NCI-H1105 treated with DMSO at 0.1 percent for 48 hours (cell line): ENCODE measurements around the gene CNST.
"Not testable (repeated sequence)": the region's sequence is repeated elsewhere in the genome, so short reads cannot be mapped to it uniquely, and the experiment has no call there.

Experiments
- DNase-seq: peaks from one replicate; lab custom pipeline; 2025; lab: John Stamatoyannopoulos, UW

Gene CNST

GRCh38 chr1:246559310-246559709 lies 6.9 kb upstream of the CNST start:
- DNase-seq = no peak

- not testable (repeated sequence) for DNase-seq
Observed at GRCh38 chr1:246560833-246561232, 5.4 kb upstream of the CNST start.

DNA sequence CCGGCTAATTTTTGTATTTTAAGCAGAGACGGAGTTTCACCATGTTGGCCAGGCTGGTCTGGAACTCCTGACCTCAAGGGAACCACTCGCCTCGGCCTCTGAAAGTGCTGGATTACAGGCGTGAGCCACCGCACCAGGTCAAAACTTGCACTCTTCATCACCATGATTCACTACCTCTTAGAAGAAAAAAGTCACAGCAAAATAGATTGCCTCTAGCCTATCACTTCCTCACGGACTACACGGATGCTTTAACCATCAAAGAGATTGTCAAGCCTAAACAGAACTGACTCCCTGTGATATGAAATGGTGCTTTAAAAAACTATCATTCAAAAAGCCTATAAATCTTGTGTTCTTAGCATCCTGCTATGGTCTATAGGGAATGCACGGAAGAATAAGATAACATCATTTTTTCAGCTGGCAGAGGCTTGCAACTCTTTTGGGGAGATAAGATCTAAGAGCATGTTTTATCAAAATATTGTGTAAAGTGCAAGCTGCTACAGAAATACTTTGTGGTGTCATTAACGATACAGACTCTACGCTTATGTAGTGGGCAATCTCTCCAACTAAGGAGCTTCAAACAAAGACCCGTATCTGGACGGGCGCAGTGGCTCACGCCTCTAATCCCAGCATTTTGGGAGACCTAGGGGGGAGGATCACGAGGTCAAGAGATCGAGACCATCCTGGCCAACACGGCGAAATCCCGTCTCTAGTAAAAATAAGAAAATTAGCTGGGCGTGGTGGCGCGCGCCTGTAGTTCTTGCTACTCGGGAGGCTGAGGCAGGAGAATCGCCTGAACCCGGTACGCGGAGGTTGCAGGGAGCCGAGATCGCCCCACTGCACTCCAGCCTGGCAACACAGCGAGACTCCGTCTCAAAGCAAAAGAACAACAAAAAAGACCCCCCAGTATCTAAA lies 1.2 kb upstream of the CNST start:
- no peak for DNase-seq

DNA sequence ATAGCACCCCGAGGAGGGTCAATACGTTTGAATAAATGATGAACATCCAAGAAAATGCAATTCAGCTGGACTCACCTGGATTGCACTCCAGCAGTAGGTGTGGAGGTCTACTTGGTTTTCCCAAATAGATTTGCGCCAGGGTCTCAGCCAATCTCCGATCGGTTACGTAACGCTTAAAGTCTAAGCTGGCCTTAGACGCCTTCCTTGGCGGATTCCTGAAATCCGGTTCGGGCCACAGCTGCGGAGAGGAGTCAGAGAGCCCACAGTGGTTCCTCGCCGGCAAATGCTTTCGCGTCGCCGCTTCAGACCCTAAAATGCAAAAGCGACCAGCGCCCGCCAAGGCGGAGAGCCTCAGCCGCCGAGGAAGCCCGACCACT lies 517 bp upstream of the CNST start:
- peak; percentile 16 for DNase-seq

DNA sequence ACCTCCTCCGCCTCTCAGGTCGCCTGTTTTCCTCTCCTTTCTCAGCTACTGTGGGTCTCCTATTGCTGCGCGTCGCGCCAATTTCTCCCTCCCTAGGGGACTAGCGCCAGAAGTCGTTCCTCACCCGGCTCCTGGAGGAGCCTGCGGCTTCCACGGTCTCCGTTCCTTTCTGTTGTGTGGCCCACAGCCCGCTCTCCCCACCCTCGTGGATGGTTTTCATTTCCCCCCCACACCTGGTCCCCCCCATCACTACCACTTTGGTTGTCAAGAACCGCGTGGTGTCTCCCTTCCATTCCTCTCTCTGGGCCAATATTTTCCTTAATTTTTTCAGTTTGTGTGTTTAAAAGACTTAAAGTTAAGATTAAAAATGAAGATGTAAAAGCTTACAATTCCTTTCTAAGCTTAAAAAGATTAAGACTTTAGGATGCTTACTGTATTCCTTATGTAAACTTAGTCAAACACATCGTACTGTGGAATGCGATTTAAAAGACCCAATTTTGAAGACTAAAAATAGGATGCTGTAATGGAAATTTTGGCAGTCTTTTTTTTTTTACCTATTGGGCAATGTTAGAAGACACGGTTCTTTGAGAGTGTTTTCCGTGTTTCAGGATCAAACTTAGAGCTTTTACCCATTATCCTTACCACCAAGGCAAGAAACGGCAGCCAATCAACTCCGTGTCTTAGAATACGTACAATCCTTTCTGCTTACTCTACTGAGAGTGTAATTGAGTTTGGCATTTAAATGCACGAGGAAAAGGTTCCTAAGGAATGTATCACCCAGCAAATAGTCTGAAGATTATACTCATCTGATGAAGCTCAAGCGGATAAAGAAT lies 773 bp downstream of the CNST start:
- DNase-seq = peak; percentile 2

GRCh38 chr1:246567646-246568235 lies 1.5 kb downstream of the CNST start:
- no peak for DNase-seq

GRCh38 chr1:246569248-246570238 lies 3.3 kb downstream of the CNST start:
- DNase-seq = no peak

- not testable (repeated sequence) for DNase-seq
Observed at GRCh38 chr1:246571309-246571708, 5.1 kb downstream of the CNST start.

- DNase-seq = no peak
Observed at GRCh38 chr1:246571953-246572352, 5.7 kb downstream of the CNST start.

GRCh38 chr1:246572785-246573184 lies 6.5 kb downstream of the CNST start:
- DNase-seq = no peak

DNA sequence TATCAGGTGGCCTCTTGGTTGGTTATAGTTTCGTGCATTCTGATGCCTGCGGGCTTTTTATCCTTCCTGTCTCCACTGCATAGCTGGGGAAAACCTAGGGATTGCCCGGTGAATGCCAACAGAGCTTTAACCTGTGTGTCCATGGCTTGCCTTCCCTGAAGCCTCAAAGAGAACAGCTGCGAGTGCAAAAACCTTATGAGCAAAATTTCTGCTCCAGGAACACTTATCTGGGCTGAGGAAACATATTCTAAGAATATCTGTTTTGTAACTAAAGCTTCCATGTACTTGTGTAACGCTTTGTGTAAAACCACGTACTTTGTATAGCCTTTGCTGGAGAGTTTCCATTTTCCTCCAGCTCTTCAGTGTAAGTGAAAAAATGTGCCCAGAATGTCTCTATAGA lies 7.2 kb downstream of the CNST start:
- no peak for DNase-seq

GRCh38 chr1:246576709-246577032 lies 10.4 kb downstream of the CNST start:
- no peak for DNase-seq

DNA sequence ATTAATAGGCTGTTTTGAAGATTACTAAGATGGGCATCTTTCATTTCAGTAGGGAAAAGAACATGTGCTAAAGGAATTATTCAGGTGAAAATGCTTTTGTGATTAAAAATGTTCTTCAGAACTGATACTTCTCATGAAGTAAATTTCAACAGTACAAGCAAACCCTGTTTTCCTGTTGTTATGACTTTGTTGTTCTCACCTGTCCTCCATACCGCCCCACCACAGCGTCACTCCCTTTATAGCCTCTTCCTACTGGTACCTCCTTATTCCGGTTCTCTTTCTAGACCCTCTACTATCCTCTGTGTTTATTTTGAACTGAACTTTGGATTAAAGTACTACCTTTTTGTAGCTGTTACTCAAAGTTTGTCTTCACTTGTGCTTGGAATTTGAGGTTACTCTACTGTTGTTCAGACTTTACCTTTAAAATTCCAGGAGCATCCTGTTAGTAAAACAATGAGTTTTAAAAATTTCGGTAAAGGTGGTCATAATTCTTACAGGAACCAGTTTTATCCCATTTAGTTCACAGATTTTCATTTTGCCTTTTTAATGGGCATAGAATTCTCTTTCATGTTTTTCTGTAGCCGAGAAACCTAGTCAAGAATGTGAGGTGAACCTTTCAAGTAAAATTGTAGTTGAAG lies 10.9 kb downstream of the CNST start:
- DNase-seq = no peak

DNA sequence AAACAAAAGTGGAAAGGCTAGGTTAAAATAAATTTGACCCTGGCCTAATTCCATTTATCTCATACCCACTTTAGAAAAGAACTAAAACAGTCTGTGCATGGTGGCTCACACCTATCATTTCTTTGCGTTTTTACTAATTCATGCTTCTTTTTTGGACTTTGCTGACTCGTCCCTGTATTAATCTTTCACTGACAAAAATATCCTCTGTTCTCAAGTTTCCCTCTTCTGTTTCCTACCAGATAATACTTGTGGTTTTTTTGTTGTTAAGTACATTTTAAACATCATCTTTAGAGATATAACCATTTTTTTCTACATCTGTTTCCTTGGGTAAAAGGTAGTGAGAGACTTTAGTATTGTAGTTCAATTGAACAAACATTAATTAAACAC lies 11.5 kb downstream of the CNST start:
- DNase-seq = no peak

- DNase-seq = no peak
Observed at GRCh38 chr1:246579818-246580217, 13.6 kb downstream of the CNST start.

DNA sequence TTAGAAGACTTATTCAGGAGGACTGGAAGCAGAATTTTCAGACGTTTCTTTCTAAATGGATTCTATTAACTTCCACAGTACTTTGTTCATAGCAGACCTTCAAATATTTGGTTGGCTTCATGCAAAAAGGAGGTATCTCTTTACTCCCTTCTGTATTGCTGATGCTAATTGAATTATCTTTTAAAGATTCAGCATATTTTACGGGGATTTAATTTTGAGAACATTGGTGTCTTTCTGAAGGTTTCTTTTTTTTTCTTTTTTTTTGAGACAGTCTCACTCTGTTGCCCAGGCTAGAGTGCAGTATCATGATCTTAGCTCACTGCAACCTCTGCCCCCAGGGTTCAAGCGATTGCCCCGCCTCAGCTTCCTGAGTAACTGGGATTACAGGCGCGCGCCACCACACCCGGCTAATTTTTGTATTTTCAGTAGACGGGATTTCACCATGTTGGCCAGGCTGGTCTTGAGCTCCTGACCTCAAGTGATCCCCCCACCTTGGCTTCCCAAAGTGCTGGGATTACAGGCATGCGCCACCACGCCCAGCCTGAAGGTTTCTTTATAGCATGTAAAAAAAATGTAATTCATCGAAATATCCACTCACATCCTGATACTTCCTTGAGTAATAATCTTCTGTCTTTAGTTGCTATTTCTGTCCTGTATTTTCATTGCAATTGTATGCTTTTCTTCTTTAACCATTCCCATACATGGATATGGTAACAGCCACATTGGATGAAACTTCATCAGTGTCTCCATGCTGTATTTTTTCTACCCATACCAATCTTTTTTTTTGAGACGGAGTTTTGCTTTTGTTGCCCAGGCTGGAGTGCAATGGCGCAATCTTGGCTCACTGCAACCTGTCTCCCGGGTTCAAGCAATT lies 14.5 kb downstream of the CNST start:
- DNase-seq = no peak

GRCh38 chr1:246582301-246583055 lies 16.2 kb downstream of the CNST start:
- no peak for DNase-seq

DNA sequence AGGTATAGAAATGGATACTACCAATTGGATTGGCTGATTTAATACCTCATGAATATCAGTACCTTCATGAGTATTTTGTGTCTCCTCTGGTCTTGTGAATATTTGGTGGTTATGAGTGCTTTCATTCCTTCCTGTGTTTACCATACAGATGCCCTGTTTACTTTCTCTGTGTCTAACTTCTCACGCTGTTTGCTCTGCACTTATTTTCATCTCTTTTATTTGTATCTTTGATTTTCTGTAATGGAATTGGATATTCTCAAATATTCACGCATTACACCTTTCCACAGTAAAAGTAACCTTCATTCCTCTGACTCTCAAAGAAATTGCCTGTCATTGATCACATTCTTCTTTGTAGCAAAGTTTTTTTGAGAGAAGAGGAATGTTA lies 16.8 kb downstream of the CNST start:
- DNase-seq = no peak

GRCh38 chr1:246583448-246584185 lies 17.4 kb downstream of the CNST start:
- peak; percentile 0 for DNase-seq
